MM.1S (cell line): ENCODE results near the gene SRGAP3.

ENCODE experiments used
- EZH2 ChIP-seq: fragments of 300-600 bp; sonication (generic); optimal IDR thresholded peaks from 2 replicates; pipeline ENCODE3; 2017; ENCODE audit warnings: low read depth, mild to moderate bottlenecking, antibody characterized with exemption, low read length, mixed read lengths
- EZH2phosphoT487 ChIP-seq: fragments of 300-600 bp; sonication (generic); IDR thresholded peaks from 2 replicates; pipeline ENCODE4 v1.6.1; 2018; ENCODE audit warnings: antibody characterized with exemption, low read length
- TF ChIP-seq, protein P1 (sequence below): fragments of 300-600 bp; sonication (generic); IDR thresholded peaks from 2 replicates; pipeline ENCODE4 v1.5.1; 2016; ENCODE audit warnings: antibody characterized with exemption, low read length, mixed read lengths

DNA sequence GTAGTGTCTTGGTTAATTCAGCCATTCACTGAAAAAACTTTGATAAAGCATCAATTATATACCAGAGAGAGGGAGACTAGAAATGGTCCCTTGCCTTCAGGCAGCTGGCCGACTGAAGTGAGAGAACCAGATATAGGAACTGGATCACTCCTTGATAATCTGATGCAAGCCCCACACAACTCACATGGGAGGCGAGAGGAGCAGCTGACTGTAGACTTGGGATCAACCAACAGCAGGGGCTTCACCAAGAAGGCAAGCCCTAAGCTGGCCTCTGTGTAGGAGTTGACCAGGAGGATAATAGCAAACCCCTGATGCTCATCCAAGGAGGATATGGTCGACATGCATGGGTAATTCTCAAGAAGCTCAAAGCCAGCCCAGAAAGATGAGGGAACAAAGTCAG lies 133.1 kb downstream of the SRGAP3 start:
- TF ChIP-seq, protein P1, sequence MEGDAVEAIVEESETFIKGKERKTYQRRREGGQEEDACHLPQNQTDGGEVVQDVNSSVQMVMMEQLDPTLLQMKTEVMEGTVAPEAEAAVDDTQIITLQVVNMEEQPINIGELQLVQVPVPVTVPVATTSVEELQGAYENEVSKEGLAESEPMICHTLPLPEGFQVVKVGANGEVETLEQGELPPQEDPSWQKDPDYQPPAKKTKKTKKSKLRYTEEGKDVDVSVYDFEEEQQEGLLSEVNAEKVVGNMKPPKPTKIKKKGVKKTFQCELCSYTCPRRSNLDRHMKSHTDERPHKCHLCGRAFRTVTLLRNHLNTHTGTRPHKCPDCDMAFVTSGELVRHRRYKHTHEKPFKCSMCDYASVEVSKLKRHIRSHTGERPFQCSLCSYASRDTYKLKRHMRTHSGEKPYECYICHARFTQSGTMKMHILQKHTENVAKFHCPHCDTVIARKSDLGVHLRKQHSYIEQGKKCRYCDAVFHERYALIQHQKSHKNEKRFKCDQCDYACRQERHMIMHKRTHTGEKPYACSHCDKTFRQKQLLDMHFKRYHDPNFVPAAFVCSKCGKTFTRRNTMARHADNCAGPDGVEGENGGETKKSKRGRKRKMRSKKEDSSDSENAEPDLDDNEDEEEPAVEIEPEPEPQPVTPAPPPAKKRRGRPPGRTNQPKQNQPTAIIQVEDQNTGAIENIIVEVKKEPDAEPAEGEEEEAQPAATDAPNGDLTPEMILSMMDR = no peak
- TF ChIP-seq EZH2 (no peak), EZH2phosphoT487 (no peak)
